ENCODE measurements around the gene SNX9. TPM values are rescaled to one million over a fixed set of nuclear protein-coding genes. Genes with fewer than 3 reads are reported as not detected.

SNX9 gene
- total and polyA plus RNA-seq, 2 donors (not counting 1 experiment from before 2014, with no cell fraction given) = 56.8 to 117 TPM

DNA sequence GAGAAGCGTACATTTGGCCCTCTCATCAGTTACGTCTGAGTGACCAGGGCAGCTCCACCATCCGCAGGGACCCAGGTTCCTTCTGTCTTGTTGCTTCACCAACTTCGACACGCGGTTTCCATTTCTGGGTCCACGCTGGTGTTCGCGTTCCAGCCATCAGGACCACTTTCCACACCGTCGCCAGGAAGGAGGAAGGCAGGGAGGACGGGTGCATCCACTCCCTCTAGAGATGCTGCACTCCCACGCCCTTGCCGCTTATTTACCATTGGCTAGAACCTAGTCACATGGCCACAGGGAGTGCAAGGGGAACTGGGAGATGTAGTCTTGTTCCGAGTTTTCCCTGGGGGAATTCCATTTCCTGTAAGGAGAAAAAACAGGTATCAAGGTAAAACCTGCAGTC, 33.2 kb upstream of the SNX9 start:
- Histone ChIP-seq H3K4me2 (ENCODE audit: extremely low read depth, insufficient read depth, low read length) (no peak overlapping the region), H3K27me3 (ENCODE audit: control insufficient read depth, insufficient read depth, low read length) (no peaks in the 10 kb centered on the region), H3K9me3 (ENCODE audit: control insufficient read depth, insufficient read depth, low read depth, low read length) (no peaks in the 10 kb centered on the region), H3K4me3 (replicated peaks in 1 of 4; ENCODE audit: control extremely low read depth in 1 of 4, insufficient read depth in 1 of 4, low read depth in 3 of 4, low read length in 4 of 4) (no peak overlapping the region), H3K27ac (ENCODE audit: insufficient read depth, low read length) (no peak overlapping the region), H4K20me1 (ENCODE audit: control insufficient read depth, extremely low read depth, insufficient read depth, low read length) (no peaks in the 10 kb centered on the region), H2AFZ (ENCODE audit: low read length) (no peak overlapping the region), H3K9ac (ENCODE audit: insufficient read depth, low read length) (no peak overlapping the region), H3K36me3 (ENCODE audit: control insufficient read depth, insufficient read depth, low read length) (no peaks in the 10 kb centered on the region), H3K4me1 (ENCODE audit: control insufficient read depth, extremely low read depth, insufficient read depth, low read length) (no peaks in the 10 kb centered on the region), H3K79me2 (ENCODE audit: control insufficient read depth, insufficient read depth, low read length) (no peaks in the 10 kb centered on the region)
- no peak for DNase-seq (ENCODE audit: low read depth in 2 of 2)
- TF ChIP-seq, protein P1, sequence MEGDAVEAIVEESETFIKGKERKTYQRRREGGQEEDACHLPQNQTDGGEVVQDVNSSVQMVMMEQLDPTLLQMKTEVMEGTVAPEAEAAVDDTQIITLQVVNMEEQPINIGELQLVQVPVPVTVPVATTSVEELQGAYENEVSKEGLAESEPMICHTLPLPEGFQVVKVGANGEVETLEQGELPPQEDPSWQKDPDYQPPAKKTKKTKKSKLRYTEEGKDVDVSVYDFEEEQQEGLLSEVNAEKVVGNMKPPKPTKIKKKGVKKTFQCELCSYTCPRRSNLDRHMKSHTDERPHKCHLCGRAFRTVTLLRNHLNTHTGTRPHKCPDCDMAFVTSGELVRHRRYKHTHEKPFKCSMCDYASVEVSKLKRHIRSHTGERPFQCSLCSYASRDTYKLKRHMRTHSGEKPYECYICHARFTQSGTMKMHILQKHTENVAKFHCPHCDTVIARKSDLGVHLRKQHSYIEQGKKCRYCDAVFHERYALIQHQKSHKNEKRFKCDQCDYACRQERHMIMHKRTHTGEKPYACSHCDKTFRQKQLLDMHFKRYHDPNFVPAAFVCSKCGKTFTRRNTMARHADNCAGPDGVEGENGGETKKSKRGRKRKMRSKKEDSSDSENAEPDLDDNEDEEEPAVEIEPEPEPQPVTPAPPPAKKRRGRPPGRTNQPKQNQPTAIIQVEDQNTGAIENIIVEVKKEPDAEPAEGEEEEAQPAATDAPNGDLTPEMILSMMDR (conservative IDR thresholded peaks at IDR 0.05 in 1 of 2, IDR thresholded peaks at IDR 0.05 in 1 of 2; ENCODE audit: low read depth in 1 of 2, low read length in 2 of 2) = no peak
- no peak for TF ChIP-seq EZH2 (IDR thresholded peaks at IDR 0.05; ENCODE audit: low read length, missing control alignments)

GRCh38 chr6:157790548-157791160, 32.4 kb upstream of the SNX9 start:
- DNase-seq (ENCODE audit: low read depth in 2 of 2) = peak; percentile 33 to 43
- Histone ChIP-seq H4K20me1 (ENCODE audit: control insufficient read depth, extremely low read depth, insufficient read depth, low read length) (no peaks in the 10 kb centered on the region), H3K4me3 (replicated peaks in 1 of 4; ENCODE audit: control extremely low read depth in 1 of 4, insufficient read depth in 1 of 4, low read depth in 3 of 4, low read length in 4 of 4) (no peak overlapping the region), H3K36me3 (ENCODE audit: control insufficient read depth, insufficient read depth, low read length) (no peaks in the 10 kb centered on the region), H3K27ac (ENCODE audit: insufficient read depth, low read length) (no peak overlapping the region), H3K4me2 (ENCODE audit: extremely low read depth, insufficient read depth, low read length) (no peak overlapping the region), H3K79me2 (ENCODE audit: control insufficient read depth, insufficient read depth, low read length) (no peaks in the 10 kb centered on the region), H3K4me1 (ENCODE audit: control insufficient read depth, extremely low read depth, insufficient read depth, low read length) (no peaks in the 10 kb centered on the region), H3K9me3 (ENCODE audit: control insufficient read depth, insufficient read depth, low read depth, low read length) (no peaks in the 10 kb centered on the region), H2AFZ (ENCODE audit: low read length) (peak overlapping the region; percentile 57), H3K9ac (ENCODE audit: insufficient read depth, low read length) (no peak overlapping the region), H3K27me3 (ENCODE audit: control insufficient read depth, insufficient read depth, low read length) (no peaks in the 10 kb centered on the region)
- no peak for TF ChIP-seq EZH2 (IDR thresholded peaks at IDR 0.05; ENCODE audit: low read length, missing control alignments)
- TF ChIP-seq, protein P1 (conservative IDR thresholded peaks at IDR 0.05 in 1 of 2, IDR thresholded peaks at IDR 0.05 in 1 of 2; ENCODE audit: low read depth in 1 of 2, low read length in 2 of 2) = no peak

DNA sequence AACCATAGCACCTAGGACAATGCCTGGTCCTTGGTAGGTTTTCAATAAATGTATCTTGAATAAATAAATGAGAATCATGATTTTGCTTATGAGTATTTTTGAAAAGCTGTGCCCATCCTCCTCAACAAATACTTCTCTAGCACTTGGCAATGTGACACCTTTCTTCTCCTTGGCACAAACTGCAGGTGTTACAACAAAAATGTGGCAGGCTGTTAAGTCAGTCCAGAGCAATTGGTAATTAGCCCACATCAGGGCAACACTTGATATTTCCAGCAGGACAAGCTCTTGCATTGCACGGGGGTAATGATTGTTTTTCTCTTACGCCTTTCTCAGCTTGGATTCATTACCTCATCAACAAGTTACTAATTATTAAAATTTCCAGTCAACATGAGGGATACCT, 31.6 kb upstream of the SNX9 start:
- Histone ChIP-seq H3K27ac (ENCODE audit: insufficient read depth, low read length) (no peak overlapping the region), H3K4me2 (ENCODE audit: extremely low read depth, insufficient read depth, low read length) (no peak overlapping the region), H3K4me1 (ENCODE audit: control insufficient read depth, extremely low read depth, insufficient read depth, low read length) (no peaks in the 10 kb centered on the region), H3K79me2 (ENCODE audit: control insufficient read depth, insufficient read depth, low read length) (no peaks in the 10 kb centered on the region), H3K36me3 (ENCODE audit: control insufficient read depth, insufficient read depth, low read length) (no peaks in the 10 kb centered on the region), H2AFZ (ENCODE audit: low read length) (no peak overlapping the region), H3K9me3 (ENCODE audit: control insufficient read depth, insufficient read depth, low read depth, low read length) (no peaks in the 10 kb centered on the region), H3K4me3 (replicated peaks in 1 of 4; ENCODE audit: control extremely low read depth in 1 of 4, insufficient read depth in 1 of 4, low read depth in 3 of 4, low read length in 4 of 4) (no peak overlapping the region), H3K9ac (ENCODE audit: insufficient read depth, low read length) (no peak overlapping the region), H3K27me3 (ENCODE audit: control insufficient read depth, insufficient read depth, low read length) (no peaks in the 10 kb centered on the region), H4K20me1 (ENCODE audit: control insufficient read depth, extremely low read depth, insufficient read depth, low read length) (no peaks in the 10 kb centered on the region)
- no peak for DNase-seq (ENCODE audit: low read depth in 2 of 2)
- no peak for TF ChIP-seq EZH2 (IDR thresholded peaks at IDR 0.05; ENCODE audit: low read length, missing control alignments)
- TF ChIP-seq, protein P1 (conservative IDR thresholded peaks at IDR 0.05 in 1 of 2, IDR thresholded peaks at IDR 0.05 in 1 of 2; ENCODE audit: low read depth in 1 of 2, low read length in 2 of 2) = no peak

All from fibroblast of lung (primary cell).